ENCODE measurements around the gene CHKB.
A peak's percentile ranks its signal among the peaks of the same experiment; 100 is the strongest.

Gene CHKB

DNA sequence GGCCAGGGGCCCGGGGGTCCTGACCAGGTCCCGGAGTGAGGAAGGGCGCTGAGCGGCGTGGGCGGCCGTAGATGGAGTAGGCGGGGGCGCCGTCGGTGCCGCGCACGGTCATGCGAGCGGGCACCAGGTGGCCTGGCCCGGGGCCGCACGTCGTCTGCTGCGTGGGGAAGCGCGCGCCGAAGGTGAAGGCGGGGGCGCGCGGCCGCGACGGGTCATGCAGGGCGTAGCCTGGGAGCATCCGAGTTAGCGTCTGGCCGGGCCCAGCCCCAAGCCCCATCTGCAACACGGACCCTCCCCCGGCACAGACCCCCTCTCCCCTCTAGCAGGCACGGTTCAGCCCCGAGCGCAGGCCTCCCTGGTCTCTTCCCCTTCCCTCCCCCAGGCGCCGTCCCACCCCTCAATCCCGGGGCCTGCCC lies 51.1 kb downstream of the CHKB start:
- no peak for FAIRE-seq
- no peak for DNase-seq (ENCODE audit: low spot score)

DNA sequence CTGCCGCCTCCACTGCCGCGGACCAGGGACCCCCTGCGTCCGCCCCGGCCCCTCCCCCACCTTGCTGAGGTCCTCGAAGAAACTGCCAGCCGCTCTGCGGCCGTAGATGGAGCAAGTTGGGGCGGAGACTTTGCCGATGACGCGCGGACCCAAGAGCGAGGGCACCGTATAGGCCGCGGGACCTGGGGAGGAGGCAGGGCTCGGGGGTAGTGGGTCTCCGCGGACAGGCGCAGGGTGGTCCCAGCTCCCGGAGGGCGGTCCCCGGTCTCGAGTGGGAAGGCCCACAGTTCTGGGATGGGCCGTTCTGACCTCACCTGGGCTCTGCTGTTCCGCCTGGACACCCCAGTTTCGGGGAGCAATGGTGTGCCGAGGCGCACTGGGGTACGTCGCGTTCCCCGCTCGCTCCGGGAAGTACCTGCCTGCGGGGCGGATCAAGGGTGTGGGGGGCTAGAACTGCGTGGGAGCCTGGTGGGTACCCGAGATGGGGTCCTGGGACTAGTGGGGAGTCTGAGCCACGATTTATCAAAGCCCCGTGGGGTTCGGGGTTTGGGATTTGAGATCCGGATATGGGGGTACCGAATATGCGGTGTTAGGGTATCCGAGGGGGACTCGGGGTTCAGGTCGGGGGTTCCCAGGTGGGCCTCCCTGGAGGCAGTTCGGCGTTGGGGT lies 51.6 kb downstream of the CHKB start:
- FAIRE-seq (no peak), DNase-seq (ENCODE audit: low spot score) (peak; percentile 33)

- no peak for DNase-seq (ENCODE audit: low spot score)
- FAIRE-seq = no peak
These were observed 52.1 kb downstream of the CHKB start for GRCh38 chr22:50530580-50530876.

GRCh38 chr22:50529897-50530579 lies 52.6 kb downstream of the CHKB start, which contains the start of gene TYMP:
TYMP (minus strand) TSS chr22:50530012; CDS start chr22:50529709, 303 bp downstream.
- no peak for FAIRE-seq
- DNase-seq (ENCODE audit: low spot score) = no peak

GRCh38 chr22:50529416-50529896 lies 53.2 kb downstream of the CHKB start:
- no peak for DNase-seq (ENCODE audit: low spot score)
- FAIRE-seq = no peak

Data from RCC 7860 (cell line).